Fibroblast of skin of left quadriceps (primary cell): ENCODE data around the gene CEP350.
"Not testable (repeated sequence)": the region's sequence is repeated elsewhere in the genome, so short reads cannot be mapped to it uniquely, and the experiment has no call there.

ENCODE experiments used
- DNase-seq, 2 experiments: peaks; one replicate each; pipeline ENCODE4 v3.0.0-alpha.2; 2013; ENCODE audit warnings: low read depth in 2 of 2

Gene CEP350

DNA sequence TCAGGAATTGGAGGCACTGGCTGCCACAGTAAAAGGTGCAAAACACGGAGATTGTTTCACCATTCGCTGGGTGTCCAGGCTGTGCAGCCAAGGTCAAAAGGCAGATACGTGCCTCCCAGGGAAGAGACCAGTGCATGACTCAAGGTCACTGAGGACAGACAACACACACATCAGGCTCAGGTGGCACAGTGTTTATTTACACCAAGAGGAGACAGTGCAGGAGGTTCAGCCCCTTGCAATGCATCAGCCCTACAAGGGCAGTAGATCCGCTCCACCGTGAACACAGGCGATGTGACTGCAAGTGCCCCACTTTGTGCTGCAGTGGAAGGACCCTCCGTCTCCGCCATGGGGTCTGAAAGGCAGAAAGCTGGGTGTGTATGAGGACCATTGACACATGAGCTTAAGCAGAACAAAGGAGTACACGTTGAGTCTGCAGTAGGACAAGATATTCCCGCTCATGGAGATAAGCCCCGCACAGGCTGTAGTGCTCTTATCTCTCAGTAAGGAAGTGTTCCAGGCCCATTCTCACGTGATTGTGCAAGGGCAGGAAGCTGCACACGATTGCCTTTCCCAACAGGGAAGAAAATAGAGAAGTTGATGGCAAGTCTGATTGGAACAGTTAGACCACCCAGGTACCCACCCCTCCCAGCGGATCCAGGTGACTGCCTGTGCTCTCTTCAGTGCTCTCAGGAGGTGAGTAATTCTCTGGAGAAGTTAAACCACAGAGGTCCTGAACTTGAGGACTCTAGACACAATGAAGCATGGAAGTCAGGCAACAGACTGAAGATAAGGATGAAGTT, 162.6 kb downstream of the CEP350 start:
- DNase-seq: peak in 1 of 2 experiments; percentile 2

DNA sequence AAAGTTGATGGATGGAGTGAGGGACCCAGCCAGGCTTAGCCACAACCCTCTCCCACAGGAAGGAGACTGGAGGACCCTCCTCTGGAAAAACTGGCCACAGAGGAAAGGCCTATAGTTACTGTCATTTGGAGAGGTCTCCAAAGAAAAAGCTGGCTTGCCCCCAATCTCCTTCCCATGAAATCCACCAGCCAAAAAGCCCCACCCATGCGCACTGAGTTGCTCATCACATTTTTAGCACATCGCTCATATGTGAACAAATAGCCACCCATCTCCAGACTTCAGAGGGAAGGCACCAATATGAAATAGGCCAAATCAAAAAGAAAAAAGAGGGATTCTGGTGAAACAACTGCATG, 163.1 kb downstream of the CEP350 start:
- DNase-seq: peak; percentile 50 to 53

DNA sequence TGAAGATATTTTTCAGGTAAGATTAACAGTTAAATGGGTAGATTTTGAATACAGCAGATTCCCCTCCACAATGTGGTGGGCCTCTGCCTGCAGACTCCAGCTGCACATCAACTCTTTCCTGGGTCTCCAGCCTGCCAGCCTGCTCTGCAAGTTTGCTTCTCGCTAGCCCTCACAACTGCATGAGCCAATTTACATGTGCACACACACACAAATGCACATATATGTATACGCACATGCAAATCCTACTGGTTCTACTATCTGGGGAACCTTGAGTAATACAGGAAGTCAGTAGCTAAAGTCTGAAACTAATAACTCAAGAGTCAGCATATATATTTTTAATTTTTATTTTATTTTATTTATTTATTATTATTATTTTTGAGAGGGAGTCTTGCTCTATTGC, 165.2 kb downstream of the CEP350 start:
- no peak for DNase-seq

DNA sequence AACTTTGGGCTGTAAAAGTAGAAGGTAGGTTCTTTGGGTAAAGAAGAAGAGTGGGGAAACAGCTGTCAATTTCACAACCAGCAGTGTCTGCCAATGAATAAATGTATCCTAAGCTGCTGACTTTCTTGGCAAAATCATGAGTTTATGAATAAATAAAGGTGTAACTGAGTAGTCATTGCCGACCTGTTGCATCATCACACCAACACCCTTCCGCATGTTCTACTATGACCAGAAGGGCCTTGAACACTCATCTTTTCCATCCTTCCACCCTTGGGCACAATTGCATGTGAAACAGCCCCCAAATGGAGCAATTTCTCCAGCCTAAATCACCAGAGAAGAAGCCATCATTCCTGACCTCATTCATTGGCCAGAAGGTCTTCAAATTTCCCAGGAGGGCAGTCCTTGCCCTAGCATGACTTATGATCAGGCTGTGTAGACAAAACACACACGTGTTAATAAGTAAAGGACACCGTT, 168.9 kb downstream of the CEP350 start:
- DNase-seq: no peak

DNA sequence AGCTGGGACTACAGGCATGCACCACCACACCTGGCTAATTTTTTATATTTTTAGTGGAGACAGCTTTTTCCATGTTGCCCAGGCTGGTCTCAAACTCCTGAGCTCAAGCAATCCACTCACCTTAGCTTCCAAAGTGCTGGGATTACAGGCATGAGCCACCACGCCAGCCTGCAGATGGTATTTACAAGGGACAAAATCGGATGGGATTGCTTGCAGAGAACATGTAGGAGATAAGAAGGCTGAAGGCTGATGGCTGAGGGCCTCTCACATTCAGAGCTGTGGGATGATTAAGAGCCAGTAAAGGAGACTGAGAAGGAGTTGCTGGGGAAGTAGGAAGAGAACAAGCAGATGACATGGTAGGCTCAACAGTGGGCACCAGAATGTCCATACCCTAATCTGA, 176.0 kb downstream of the CEP350 start:
- no peak for DNase-seq

DNA sequence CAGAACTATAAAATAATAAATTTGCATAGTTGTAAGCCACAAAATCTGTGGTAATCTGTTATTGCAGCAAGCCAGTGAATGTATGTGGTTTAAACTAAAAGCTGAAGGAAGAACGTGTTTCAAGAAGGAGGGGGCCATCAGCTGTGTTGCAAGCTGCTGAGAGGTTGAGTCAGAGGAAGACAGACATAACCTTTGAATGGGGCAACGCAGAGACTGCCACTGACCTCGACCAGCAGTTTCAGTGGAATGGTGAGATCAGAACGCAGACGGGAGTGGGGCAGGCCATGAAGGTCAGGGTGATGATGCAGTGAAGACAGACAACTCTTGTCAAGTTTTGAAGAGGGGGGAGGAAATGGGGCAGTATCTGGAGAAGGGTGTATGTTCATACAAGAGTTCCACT, 176.9 kb downstream of the CEP350 start:
- peak; percentile 72 to 75 for DNase-seq

DNA sequence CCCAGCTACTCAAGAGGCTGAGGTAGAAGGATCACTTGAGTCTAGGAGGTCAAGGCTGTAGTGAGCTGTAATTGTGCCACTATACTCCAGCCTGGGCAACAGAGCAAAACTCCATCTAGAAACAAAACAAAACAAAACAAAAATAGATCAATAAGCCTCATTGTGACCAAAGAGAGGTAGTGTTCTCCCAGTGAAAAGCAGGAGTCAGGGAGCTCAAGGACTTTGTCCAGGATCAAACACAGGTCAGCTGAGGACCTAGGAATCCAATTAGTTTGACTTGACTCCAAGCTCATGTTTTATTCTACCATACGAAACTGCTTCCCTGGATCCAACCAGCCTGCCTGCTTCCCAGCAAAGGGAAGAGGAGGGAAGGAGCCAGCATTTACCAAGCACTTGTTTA, 178.6 kb downstream of the CEP350 start:
- DNase-seq: no peak

DNA sequence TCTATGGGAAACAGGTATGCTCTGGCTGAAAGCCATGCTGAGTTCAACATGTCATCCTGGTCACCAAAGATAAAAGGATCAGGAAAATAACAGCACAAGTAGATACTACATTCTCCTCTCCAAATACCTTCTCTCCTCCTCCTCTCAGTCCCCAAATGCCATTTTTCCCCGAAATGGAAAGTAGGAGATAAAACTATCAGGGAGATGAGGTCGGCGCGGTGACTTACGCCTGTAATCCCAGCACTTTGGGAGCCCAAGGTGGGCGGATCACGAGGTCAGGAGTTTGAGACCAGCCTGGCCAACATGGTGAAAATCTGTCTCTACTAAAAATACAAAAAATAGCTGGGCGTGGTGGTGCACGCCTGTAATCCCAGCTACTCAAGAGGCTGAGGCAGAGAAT, 179.1 kb downstream of the CEP350 start:
- DNase-seq: not testable (repeated sequence)

DNA sequence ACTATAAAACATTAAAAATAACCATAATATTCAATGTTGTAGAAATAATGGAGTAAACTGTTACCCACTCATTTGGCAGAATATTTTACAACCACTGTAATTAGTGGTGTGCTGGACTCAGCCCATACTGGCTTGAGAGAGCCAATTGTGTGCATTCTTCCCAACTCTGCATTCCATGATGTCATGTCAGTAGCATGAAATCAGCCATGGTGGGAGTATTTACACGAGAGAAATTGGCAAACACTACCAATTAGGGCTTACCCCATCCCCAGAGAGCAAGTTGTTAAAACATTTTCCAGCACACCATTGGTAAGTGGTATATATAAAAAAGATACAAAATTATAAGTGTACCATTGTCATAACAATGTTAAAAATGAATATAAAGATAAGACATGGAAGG, 180.9 kb downstream of the CEP350 start:
- DNase-seq: no peak

DNA sequence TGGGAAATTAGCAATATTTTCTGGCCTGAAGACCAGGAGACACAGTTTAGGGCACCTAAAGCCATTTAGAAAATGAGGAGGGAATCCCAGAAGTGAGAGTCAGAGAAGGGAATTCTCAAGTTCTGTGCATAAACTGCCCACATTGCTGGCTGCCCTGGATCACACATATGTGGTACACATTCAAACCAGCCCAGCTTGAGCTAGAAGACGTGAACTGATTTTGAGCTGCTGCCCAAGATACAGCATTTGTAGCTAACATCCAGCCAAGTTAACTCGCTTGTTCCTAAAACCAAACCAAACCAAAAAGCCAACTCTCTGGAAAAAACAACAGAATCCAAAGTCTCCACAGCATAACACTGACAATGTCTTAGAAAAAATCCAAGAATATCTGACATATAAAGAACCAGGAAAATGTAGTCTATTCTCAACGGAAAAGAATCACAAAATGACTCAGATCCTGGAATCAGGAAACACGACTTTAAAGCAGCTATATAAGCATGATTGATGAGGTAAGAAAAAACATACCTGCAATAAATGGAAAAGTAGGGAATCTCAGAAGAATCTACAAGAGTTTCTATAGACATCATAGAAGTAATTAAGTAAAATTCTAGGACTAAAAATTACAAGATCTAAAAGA, 181.8 kb downstream of the CEP350 start:
- DNase-seq: no peak

DNA sequence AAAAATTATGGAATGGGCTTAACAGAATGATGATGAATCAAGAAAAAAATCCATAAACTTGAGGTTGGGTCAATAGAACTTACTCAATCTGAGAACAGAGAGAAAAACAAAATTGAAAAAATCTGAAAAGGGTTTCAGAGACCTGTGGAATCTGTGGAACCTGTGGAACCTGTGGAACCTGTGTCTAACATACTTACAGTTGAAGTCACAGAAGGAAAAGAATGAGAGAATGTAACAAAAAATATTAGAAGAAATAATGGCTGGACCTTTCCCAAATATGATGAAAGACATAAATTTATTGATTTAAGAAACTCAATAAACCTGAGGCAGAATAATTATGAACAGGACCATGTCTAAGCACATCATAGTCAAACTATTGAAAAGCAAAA, 182.4 kb downstream of the CEP350 start:
- no peak for DNase-seq

DNA sequence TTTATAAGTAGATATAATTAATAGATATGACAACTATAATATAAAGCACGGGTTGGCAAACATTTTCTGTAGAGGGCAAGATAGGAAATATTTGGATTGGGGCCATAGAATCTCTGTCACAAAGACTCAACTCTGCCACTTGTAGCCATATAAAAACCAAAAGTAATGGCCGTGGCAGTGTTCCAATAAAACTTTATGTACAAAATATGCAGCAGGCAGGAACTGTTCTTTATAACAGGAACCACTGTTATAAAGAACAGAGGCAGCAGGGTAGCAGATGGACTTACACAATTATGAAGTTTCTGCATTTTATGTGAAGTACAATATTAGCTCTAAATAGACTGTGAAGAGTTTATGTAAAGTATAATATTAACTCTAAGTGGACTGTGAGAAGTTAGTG, 183.2 kb downstream of the CEP350 start:
- DNase-seq: no peak

DNA sequence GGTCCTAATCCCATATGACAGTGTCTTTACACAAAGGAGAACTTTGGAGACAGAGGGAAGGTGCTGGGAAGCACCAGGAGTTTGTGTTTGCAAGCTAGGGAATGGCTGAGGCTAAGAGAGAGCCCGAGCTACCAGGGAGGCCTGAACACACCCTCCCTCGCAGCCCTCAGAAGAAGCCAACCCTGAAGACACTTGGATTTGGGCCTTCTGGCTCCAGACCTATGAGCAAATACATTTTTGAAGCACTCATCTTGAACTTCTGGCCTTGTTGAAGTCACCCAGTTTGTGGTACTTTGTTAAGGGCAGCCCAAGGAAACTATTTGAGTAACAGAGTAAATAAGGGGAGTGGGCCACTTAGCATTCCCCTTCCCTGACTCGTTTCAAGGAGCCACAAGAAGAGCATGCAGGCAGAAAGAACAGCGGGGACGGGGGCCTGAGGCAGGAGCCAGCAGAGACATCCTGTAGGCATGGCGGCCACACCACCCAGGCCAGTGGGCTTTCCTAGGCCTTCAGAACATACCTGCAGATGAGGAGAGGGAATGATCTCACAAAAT, 186.8 kb downstream of the CEP350 start:
- no peak for DNase-seq

DNA sequence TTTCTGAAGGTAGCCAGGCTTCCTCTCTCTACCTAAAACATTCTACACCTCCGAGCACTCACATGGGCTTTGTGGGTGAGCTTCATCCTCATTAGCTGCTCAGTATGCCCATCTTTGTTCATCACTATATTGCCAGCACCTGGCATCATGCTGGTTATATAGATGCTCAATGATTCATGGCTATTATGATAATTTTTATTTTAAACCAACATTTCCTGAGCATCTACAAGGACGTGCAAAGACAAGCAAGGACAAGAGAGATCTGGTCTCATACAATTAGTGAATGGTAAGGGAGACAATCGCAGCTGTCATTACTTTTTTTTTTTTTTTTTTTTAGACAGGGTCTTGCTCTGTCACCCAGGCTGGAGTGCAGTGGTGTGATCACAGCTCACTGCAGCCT, 188.7 kb downstream of the CEP350 start:
- DNase-seq: no peak

DNA sequence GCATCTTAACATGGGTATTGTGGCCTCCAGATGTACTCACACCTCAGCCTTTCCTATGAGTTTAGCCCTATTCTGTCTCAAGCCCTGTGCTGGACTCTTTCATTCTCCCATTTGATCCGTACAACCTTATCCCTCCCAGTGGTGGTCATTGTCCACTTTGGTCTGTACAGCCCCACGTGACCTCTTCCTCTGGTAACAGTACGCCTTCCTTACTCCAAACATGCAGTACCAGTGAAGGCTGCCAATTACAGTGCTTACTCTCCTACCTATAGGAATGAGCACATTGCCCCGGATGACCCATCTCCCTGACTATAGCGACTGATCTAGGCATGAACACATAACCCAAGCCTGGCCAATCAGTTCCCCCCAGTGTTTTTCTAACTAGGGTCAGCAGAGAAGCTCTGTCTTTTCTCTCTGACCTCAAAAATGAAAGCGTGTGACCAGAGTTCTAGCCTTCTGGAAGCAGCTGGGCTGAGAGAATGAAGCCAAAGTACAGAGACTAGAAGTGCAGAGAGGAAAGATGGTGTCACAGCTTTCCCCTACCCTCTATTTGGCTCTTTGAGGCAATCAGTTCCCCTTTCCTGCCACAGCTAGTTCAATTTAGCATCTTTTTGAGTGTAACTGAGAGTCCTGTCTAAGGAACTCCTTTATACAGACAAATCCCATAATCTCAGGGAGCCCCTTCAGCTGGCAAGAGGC, 190.2 kb downstream of the CEP350 start:
- DNase-seq: no peak

DNA sequence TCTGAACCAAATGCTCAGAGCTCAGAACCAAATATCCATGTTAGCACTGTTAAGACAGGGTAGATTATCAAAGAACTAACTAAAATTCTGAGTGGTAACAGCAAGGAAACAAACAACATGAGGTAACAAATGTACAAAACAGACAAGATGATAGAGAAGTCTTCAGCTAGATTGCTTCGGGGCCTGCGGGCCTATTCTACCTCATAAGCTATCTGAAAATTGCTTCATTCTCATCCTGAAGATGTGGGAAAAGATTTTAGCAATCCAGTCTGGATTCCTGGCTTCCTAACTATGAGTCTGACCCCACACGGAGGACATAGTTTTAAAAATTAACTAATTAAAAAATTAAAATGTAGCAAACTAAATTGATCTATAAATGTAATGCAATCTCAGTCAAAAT, 190.8 kb downstream of the CEP350 start:
- no peak for DNase-seq

DNA sequence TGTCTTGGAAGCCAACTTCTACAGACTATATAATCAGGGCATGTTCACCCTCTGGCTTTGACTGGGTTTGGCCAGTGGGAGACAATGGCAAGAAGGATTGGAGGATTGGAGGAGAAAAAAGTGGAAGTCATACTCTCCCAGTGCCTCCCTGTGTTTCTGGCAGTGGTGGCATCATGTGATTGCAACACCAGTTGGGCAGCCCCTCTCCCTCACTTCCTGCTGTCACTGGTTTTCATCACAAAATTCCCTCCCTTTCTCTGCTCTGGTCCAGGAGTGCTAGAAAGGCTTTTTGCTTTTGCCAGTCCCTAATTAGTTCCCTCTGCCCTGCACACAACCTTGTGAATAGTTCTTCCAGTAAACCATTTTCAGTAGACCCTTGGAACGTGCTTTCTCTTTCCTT, 196.4 kb downstream of the CEP350 start:
- no peak for DNase-seq

DNA sequence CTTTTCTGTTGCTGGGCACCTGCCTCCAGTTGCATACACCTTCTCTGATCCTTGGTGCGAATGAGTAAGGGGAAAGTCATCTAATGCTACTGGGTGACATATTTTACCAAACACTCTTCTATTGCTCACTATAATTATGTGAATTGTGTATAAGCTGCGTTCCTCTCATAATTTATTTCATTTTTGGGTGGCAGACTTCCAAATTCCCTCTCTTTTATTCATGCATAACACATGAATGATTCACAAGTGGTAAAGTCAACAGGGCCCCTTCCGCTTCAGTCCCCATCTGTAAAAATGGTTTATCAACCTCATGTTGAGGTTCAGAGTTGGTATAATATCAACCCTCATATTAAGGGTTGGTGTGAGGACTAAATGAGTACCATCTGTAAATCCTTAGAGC, 196.9 kb downstream of the CEP350 start:
- peak; percentile 84 to 86 for DNase-seq

DNA sequence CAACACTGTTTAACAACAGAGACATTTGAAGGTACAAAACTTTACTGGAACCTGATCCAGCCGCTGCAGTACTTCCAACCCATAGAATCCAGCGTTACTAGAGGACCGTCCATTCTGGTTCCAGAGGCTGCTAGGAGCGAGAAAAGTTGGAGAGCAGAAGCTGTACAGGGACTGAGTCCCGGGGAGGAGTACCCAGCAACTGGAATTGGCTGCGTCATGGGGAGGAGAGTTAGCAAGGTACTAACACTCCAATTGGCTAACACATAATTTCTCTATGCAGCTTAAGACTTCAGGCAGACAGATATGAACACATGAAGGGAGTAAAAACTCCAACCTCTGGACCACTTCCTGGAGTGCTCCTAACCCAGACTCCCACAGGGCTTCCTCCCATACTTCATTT, 198.0 kb downstream of the CEP350 start:
- DNase-seq: no peak

DNA sequence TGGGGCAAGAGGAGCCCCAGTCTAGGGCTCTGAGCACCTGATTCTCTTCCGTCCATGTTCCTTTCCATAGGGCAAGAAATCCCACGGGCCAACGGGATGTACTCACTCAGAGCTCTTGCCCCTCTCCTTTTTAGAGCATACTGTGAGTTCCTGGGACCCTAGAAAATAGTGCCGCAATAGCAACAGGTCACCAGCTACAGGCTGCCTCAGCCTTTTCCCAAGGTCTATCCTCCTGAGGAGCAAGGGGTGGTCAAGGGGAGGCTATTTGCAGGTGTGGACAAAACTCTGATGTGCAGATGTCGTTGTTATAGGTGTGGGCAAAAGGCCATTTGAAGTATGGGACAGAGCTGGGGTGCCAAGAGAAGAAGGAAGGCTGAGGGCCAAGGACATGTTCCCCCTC, 198.4 kb downstream of the CEP350 start:
- no peak for DNase-seq

DNA sequence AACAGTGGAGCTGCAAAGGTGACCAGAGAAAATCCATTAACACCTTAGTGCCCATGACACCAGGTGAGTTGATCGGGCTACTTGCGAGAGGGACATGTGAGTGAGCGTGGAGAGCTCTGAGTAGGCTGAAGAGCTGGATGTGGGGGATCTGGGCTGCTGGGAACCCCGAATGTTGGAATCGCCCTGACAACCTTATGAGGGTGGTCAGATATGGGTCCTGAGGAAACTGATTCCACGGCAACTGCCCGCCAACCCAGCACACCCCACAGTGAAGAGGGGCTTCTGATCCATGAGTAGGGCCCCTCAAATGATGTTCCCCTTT, 199.4 kb downstream of the CEP350 start:
- no peak for DNase-seq

DNA sequence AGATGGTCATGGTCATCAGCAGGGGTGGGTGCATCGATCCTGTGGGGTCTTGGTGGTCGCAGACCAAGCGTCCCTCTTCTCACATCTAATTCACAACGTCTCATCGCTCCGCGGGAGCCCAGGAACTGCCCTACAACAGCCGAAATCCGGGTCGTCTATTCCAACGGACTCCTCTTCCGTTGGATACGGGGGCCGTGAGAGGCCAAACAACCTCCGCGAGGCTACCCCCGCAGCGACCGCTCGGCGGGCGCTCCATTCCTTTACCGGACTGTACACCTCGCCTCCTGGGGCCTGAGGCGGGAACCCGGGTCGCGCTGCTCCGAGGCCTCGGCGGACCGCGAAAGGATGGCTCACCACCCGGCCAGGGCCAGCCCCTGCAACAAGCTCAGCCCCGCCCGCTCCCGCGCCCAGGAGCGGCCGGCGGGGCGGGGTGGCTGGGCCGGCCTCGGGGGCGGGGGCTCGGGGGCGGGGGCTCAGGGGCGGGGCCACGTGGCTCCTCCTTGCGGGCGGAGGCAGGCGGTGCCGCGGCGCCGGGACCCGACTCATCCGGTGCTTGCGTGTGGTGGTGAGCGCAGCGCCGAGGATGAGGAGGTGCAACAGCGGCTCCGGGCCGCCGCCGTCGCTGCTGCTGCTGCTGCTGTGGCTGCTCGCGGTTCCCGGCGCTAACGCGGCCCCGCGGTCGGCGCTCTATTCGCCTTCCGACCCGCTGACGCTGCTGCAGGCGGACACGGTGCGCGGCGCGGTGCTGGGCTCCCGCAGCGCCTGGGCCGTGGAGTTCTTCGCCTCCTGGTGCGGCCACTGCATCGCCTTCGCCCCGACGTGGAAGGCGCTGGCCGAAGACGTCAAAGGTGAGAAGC, 199.9 kb downstream of the CEP350 start, which contains the start of gene QSOX1:
QSOX1 (plus strand) TSS at position 545 of the 857 bp plus-strand sequence; CDS start at position 584, 39 bp downstream.
- DNase-seq: peak; percentile 68 to 69
